HCT116 (cell line): ENCODE data around the gene WHRN. TPM values are rescaled to one million over a fixed set of nuclear protein-coding genes. Genes with fewer than 3 reads are reported as not detected.

Experiments
- ATAC-seq: fragments of 200-7000 bp; cut with Tn5 transposase; 2 replicates; pipeline ENCODE4 v1.9.1; 2020; ENCODE audit warnings: mild to moderate bottlenecking, moderate library complexity
- BruUV-seq: library from RNA; stranded (reverse); fragments of 400-500 nt; replicated peaks from 2 replicates; lab custom pipeline; 2021; lab: Mats Ljungman, UMichigan
- CTCF ChIA-PET: fragments of 300-600 bp; sonication (Branson Sonifier 250); formaldehyde crosslinking; loops from one replicate; lab custom pipeline; 2021; ENCODE audit warnings: antibody characterized with exemption; lab: Charles Lee
- POLR2A ChIA-PET: fragments of 300-600, 350-600 bp; sonication (Branson Sonifier 250); formaldehyde crosslinking; loops from one replicate; lab custom pipeline; 2021; ENCODE audit warnings: antibody characterized with exemption; lab: Charles Lee
- RAD21 ChIA-PET, 2 experiments: fragments of 300-600 bp; sonication (Branson Sonifier 250); formaldehyde crosslinking; loops; one replicate each; lab custom pipeline; 2023; ENCODE audit warnings: low total read pairs in 2 of 2; ENCODE audit not compliant: uncharacterized antibody in 2 of 2, unreplicated experiment in 2 of 2, low non-redundant PET in 1 of 2; lab: Charles Lee
- DNase-seq: peaks from one replicate; pipeline ENCODE4 v3.0.0-alpha.2; 2010; ENCODE audit warnings: low read depth, low spot score
- H2AFZ ChIP-seq: fragments of 200-600 bp; shearing (Covaris generic), sonication (generic); 2 replicates; pipeline ENCODE4 v1.6.1; 2017; ENCODE audit warnings: low read depth, mixed run types, mixed read lengths, antibody characterized with exemption, low read length; ENCODE audit not compliant: poor library complexity, severe bottlenecking
- H3K27ac ChIP-seq: 2 replicates; pipeline ENCODE4 v1.5.1; 2012; ENCODE audit warnings: low read depth, low read length
- H3K27me3 ChIP-seq: fragments of 200-600 bp; sonication (generic); 2 replicates; pipeline ENCODE4 v1.6.1; 2016; ENCODE audit warnings: mixed run types, low read length, mixed read lengths; ENCODE audit not compliant: insufficient read depth
- H3K36me3 ChIP-seq, 2 experiments: fragments of 200-500 bp in 1 of 2; fragments of 200-600 bp in 1 of 2; sonication (Bioruptor generic) in 1 of 2; sonication (generic) in 1 of 2; 2 replicates each; pipeline versions ENCODE4 v1.5.1 to v1.6.1; 2014 to 2016; ENCODE audit warnings: low read length in 2 of 2, inconsistent platforms in 1 of 2, mixed read lengths in 1 of 2, mixed run types in 1 of 2; ENCODE audit not compliant: insufficient read depth in 2 of 2, control insufficient read depth in 1 of 2
- H3K4me1 ChIP-seq, 2 experiments: fragments of 200-600 bp in 1 of 2; sonication (generic) in 1 of 2; 2 replicates each; pipeline versions ENCODE4 v1.5.1 to v1.6.1; 2012 to 2017; ENCODE audit warnings: low read length in 2 of 2, inconsistent platforms in 1 of 2, mild to moderate bottlenecking in 1 of 2, mixed read lengths in 1 of 2, mixed run types in 1 of 2, moderate library complexity in 1 of 2; ENCODE audit not compliant: insufficient read depth in 2 of 2, control insufficient read depth in 1 of 2
- H3K4me2 ChIP-seq: fragments of 200-600 bp; sonication (generic); 2 replicates; pipeline ENCODE4 v1.6.1; 2017; ENCODE audit warnings: mixed run types, low read length, mixed read lengths
- H3K4me3 ChIP-seq, 2 experiments: fragments of 200-600 bp in 1 of 2; sonication (generic) in 1 of 2; replicated peaks in 1 of 2; 2 replicates each; pipeline ENCODE4 v1.5.1; 2011 to 2016; ENCODE audit warnings: low read length in 2 of 2, control low read depth in 1 of 2, low read depth in 1 of 2, mild to moderate bottlenecking in 1 of 2, mixed read lengths in 1 of 2, mixed run types in 1 of 2
- H3K79me2 ChIP-seq: fragments of 200-600 bp; sonication (generic); 2 replicates; pipeline ENCODE4 v1.6.1; 2017; ENCODE audit warnings: mild to moderate bottlenecking, mixed run types, low read length, moderate library complexity, mixed read lengths; ENCODE audit not compliant: insufficient read depth
- H3K9ac ChIP-seq: fragments of 200-600 bp; sonication (generic); 2 replicates; pipeline ENCODE4 v1.6.1; 2016; ENCODE audit warnings: low read length, mixed read lengths
- H3K9me2 ChIP-seq: fragments of 200-600 bp; sonication (generic), shearing (Covaris generic); 2 replicates; pipeline ENCODE4 v1.6.1; 2017; ENCODE audit warnings: mixed run types, mild to moderate bottlenecking, moderate library complexity; ENCODE audit not compliant: insufficient read depth
- H3K9me3 ChIP-seq, 2 experiments: fragments of 200-500 bp in 1 of 2; fragments of 200-600 bp in 1 of 2; sonication (Bioruptor generic) in 1 of 2; sonication (generic) in 1 of 2; 2 replicates each; pipeline ENCODE4 v1.6.1; 2014 to 2017; ENCODE audit warnings: low read length in 2 of 2, mixed read lengths in 2 of 2, inconsistent platforms in 1 of 2, low read depth in 1 of 2, mild to moderate bottlenecking in 1 of 2, mixed run types in 1 of 2, moderate library complexity in 1 of 2; ENCODE audit not compliant: control insufficient read depth in 1 of 2, insufficient read depth in 1 of 2
- H4K20me1 ChIP-seq: fragments of 200-600 bp; sonication (generic), shearing (Covaris generic); 2 replicates; pipeline ENCODE4 v1.6.1; 2017; ENCODE audit warnings: mixed run types, mild to moderate bottlenecking, moderate library complexity; ENCODE audit not compliant: insufficient read depth
- CEBPB ChIP-seq: IDR thresholded peaks from 2 replicates; pipeline ENCODE4 v1.6.1; 2012; ENCODE audit warnings: low read depth
- ELF1 ChIP-seq: IDR thresholded peaks from 2 replicates; pipeline ENCODE4 v1.6.1; 2012; ENCODE audit warnings: low read depth, borderline replicate concordance
- EZH2 ChIP-seq: fragments of 200-600 bp; sonication (generic); IDR thresholded peaks from 2 replicates; pipeline ENCODE4 v1.6.1; 2017; ENCODE audit warnings: antibody characterized with exemption, mixed run types
- JUND ChIP-seq: IDR thresholded peaks from 2 replicates; pipeline ENCODE4 v1.6.1; 2012
- POLR2A ChIP-seq: IDR thresholded peaks from 2 replicates; pipeline ENCODE4 v1.7.0; 2011; ENCODE audit warnings: borderline replicate concordance; ENCODE audit not compliant: insufficient read depth, insufficient read length; ENCODE audit errors: extremely low read depth
- RAD21 ChIP-seq: IDR thresholded peaks from 2 replicates; pipeline ENCODE4 v1.6.1; 2012; ENCODE audit warnings: low read depth, mild to moderate bottlenecking
- SIN3A ChIP-seq: IDR thresholded peaks from 2 replicates; pipeline ENCODE4 v1.6.1; 2012; ENCODE audit warnings: low read depth
- SP1 ChIP-seq: IDR thresholded peaks from 2 replicates; pipeline ENCODE4 v1.6.1; 2012; ENCODE audit warnings: low read depth
- TCF7L2 ChIP-seq: IDR thresholded peaks from 2 replicates; pipeline ENCODE4 v1.7.0; 2011; ENCODE audit warnings: borderline replicate concordance, inconsistent platforms; ENCODE audit not compliant: insufficient read depth, insufficient read length; ENCODE audit errors: extremely low read depth
- YY1 ChIP-seq: IDR thresholded peaks from 2 replicates; pipeline ENCODE4 v1.6.1; 2011; ENCODE audit warnings: low read length, low read depth, moderate library complexity, mild to moderate bottlenecking; ENCODE audit not compliant: insufficient replicate concordance; ENCODE audit errors: extremely low read depth
- ZFX ChIP-seq: fragments of 450-650 bp; IDR thresholded peaks from 2 replicates; pipeline ENCODE4 v1.6.1; 2017
- ZNF274 ChIP-seq: fragments of 200-500 bp; sonication (Bioruptor generic); IDR thresholded peaks from 2 replicates; pipeline ENCODE4 v1.6.1; 2014; ENCODE audit warnings: mild to moderate bottlenecking, low read depth, low read length, inconsistent platforms
- intact Hi-C: fragments of 100-400 bp; cut with micrococcal nuclease; formaldehyde crosslinking; loops from 2 replicates; pipeline ENCODE4 v1.10.0; 2022
- total RNA-seq: library from RNA; stranded (reverse); gene quantifications from one replicate; pipeline ENCODE4 v1.2.1, GENCODE V29; 2021; ENCODE audit not compliant: unreplicated experiment
- TF ChIP-seq, protein P1 (sequence below): IDR thresholded peaks from 2 replicates; pipeline ENCODE4 v1.6.1; 2012; ENCODE audit warnings: low read depth

Gene WHRN
- total RNA-seq, 1 experiment from 2014 or later = 12.8 TPM

DNA sequence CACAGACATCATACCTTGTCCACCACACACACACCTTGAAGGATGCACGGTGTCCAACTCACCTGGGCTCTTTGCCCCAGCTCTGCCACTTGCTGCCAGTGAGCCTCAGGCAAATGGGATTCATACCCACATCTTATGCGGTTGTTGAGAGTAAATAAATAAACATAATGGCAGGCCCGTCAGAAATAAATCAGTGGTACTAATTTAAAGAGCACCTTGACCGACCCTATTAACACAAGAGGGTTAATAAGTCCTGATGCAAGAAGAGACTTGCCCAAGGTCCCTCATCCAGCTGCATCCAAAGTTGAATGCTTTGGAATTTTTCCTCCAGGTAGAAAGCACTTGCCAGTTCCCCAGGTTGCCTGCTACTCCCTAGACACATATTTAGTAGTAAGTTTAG lies 105.9 kb downstream of the WHRN start:
- no peak overlapping the region for H3K27ac ChIP-seq
- H3K36me3 ChIP-seq = no peaks in the 10 kb centered on the region
- TF ChIP-seq JUND (no peak), POLR2A (no peak), EZH2 (no peak), SP1 (no peak), RAD21 (no peak), YY1 (no peak), SIN3A (no peak), ELF1 (no peak), TCF7L2 (no peak), ZNF274 (no peak), ZFX (no peak), CEBPB (no peak)
- TF ChIP-seq, protein P1, sequence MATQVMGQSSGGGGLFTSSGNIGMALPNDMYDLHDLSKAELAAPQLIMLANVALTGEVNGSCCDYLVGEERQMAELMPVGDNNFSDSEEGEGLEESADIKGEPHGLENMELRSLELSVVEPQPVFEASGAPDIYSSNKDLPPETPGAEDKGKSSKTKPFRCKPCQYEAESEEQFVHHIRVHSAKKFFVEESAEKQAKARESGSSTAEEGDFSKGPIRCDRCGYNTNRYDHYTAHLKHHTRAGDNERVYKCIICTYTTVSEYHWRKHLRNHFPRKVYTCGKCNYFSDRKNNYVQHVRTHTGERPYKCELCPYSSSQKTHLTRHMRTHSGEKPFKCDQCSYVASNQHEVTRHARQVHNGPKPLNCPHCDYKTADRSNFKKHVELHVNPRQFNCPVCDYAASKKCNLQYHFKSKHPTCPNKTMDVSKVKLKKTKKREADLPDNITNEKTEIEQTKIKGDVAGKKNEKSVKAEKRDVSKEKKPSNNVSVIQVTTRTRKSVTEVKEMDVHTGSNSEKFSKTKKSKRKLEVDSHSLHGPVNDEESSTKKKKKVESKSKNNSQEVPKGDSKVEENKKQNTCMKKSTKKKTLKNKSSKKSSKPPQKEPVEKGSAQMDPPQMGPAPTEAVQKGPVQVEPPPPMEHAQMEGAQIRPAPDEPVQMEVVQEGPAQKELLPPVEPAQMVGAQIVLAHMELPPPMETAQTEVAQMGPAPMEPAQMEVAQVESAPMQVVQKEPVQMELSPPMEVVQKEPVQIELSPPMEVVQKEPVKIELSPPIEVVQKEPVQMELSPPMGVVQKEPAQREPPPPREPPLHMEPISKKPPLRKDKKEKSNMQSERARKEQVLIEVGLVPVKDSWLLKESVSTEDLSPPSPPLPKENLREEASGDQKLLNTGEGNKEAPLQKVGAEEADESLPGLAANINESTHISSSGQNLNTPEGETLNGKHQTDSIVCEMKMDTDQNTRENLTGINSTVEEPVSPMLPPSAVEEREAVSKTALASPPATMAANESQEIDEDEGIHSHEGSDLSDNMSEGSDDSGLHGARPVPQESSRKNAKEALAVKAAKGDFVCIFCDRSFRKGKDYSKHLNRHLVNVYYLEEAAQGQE = no peak
- ATAC-seq (no peak), DNase-seq (no peak)
- no peak overlapping the region for H2AFZ ChIP-seq
- H3K9ac ChIP-seq = no peak overlapping the region
- H3K79me2 ChIP-seq = no peaks in the 10 kb centered on the region
- RAD21 ChIA-PET = interaction anchor here in 1 of 2 experiments (0.6 kb wide), 1 partner anchor 283 kb away, joined by 3 read pairs; no protein-coding TSS in a partner anchor
- no TSS peak for BruUV-seq
- H4K20me1 ChIP-seq = no peaks in the 10 kb centered on the region
- POLR2A ChIA-PET = no interaction called here
- H3K9me3 ChIP-seq = no peaks in the 10 kb centered on the region
- H3K4me2 ChIP-seq = no peak overlapping the region
- H3K4me1 ChIP-seq = peaks cover 0 to 11% of the 10 kb centered on the region in 2 experiments; a peak in 3 of 4 replicates
- intact Hi-C loops = no loop called here
- no peaks in the 10 kb centered on the region for H3K9me2 ChIP-seq
- H3K4me3 ChIP-seq = no peak overlapping the region
- CTCF ChIA-PET = no interaction called here
- no peaks in the 10 kb centered on the region for H3K27me3 ChIP-seq
